T-helper 1 cell treated with Interleukin-12 subunit alpha and Interleukin-12 subunit beta and Interleukin-4 antibody, amounts not matched to agents 30 μg/mL and 1 μg/mL, for 36 hours (primary cell): ENCODE measurements around the gene PODN.

ENCODE experiments used
- H3K27ac Mint-ChIP-seq: one replicate; pipeline ENCODE4 v1.8.0; 2021; ENCODE audit warnings: mild to moderate bottlenecking, mixed read lengths
- H3K27me3 Mint-ChIP-seq: one replicate; pipeline ENCODE4 v1.8.0; 2021; ENCODE audit warnings: low read depth, mixed read lengths
- H3K36me3 Mint-ChIP-seq: one replicate; pipeline ENCODE4 v1.8.0; 2021; ENCODE audit warnings: low read depth, mixed read lengths
- H3K4me1 Mint-ChIP-seq: one replicate; pipeline ENCODE4 v1.8.0; 2021; ENCODE audit warnings: low read depth, mixed read lengths
- H3K4me3 Mint-ChIP-seq: one replicate; pipeline ENCODE4 v1.8.0; 2021; ENCODE audit warnings: mild to moderate bottlenecking, moderate library complexity, mixed read lengths
- H3K9me3 Mint-ChIP-seq: one replicate; pipeline ENCODE4 v1.8.0; 2021; ENCODE audit warnings: mixed read lengths

The PODN gene

DNA sequence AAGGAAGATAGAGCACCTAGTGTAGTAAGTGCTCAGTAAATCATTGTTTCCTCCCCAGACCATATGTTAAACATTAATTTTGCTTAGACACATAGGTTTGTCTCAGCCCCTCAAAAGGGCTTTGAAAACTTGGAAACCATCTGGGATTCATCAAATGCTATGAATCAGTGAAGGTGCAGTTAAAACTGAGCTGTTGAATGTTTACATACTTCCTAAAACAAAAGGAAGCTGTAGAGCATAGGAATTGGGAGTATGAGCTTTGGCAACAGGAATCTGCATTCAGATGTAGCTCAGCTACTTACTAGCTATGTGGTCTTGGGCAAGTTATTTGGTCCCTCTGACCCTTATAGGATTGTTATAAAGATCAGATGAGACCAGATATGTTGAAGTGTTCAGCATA, 18.7 kb upstream of the PODN start:
- Mint-ChIP-seq H3K4me1 (peaks cover 6% of the 10 kb centered on the region), H3K36me3 (peaks cover 30% of the 10 kb centered on the region), H3K27ac (no peak overlapping the region)

DNA sequence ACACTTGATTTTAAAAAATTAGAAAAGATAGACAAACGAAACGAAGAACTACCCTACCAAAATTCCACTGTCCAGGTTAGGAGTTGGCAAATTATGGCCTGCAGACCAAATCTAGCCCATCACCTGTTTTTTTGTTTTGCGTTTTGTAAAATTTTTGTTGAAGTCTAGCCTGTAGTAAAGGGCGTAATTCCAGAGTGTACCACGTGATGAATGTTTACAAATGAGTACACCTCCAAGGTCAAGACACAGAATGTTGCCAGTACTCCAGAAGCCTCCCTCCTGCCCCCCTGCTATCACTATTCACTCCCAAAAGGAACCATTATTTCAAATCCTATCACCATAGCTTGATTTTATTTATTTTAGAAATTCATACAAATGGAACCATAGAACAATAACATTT, 17.1 kb upstream of the PODN start:
- Mint-ChIP-seq H3K4me1 (peaks cover 6% of the 10 kb centered on the region), H3K27ac (no peak overlapping the region), H3K27me3 (no peaks in the 10 kb centered on the region), H3K9me3 (no peaks in the 10 kb centered on the region), H3K36me3 (peaks cover 20% of the 10 kb centered on the region), H3K4me3 (no peak overlapping the region)

More for the DNA sequence above, 18.7 kb upstream of the PODN start:
- H3K27me3 Mint-ChIP-seq: no peaks in the 10 kb centered on the region
- H3K4me3 Mint-ChIP-seq: no peak overlapping the region
- H3K9me3 Mint-ChIP-seq: no peaks in the 10 kb centered on the region

DNA sequence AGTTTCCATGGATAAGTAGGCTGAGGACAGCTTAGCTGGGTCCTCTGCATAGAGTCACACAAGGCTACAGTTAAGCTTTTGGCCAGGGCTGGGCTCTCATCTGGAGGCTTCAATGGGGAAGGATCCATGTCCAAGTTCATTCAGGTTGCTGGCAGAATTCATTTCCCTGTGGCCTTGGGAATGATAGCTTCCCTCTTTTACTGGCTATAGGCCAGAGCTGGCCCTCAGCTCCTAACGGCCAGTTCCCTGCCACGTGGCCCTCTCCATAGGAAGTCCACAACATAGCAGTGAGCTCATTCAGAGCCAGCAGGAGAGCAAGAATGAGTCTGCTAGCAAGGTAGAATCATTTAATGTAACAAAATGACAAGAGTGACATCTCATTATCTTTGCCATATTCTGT, 15.1 kb upstream of the PODN start:
- no peak overlapping the region for H3K27ac Mint-ChIP-seq
- H3K4me1 Mint-ChIP-seq: peaks cover 6% of the 10 kb centered on the region
- peaks cover 23% of the 10 kb centered on the region for H3K36me3 Mint-ChIP-seq

DNA sequence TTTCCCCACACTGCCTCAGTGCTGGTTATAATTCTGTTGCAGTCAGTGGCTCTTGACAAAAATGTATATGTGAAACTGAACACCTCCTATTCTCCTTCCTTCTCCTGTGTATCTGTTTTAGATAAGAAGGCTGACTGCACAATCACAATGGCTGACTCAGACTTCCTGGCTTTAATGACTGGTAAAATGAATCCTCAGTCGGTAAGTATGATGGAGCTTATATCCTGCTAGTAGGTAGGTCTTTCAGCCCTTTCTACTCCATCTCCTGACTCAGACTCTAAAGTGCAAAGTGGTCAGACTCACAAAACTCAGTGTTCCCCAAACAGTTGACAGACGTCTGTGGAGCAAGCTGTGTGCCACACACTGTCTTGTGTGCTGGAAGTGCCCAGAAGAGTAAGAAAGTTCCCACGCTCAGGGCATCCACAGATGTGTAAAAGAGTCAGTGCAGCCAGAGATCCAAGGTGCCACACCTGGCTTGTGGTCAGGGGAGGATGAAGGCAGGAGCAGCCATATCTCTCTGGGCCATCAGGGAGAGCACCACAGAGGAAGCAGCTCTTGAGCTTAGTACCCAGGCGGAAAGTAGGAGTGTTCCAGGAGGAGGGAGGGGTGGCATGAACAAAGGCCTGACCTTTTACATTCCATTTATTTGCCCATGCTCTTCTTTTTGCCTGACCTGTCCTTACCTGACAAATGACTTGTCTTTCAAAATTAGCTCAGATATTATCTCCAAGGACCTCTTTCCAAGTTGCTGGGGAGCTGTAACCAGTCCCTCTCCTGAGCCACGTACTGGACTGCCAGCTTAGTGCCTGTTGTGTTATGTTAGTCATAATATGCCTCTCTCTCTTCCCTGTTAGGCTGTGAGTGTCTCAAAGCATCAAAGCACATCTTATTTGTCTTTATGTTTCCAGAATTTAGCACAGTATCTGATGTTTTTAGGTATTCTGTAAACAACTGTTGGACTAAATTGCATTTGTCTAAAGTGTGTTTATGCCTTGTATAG, 14.0 kb upstream of the PODN start:
- peaks cover 32% of the 10 kb centered on the region for H3K36me3 Mint-ChIP-seq
- no peaks in the 10 kb centered on the region for H3K9me3 Mint-ChIP-seq
- H3K27ac Mint-ChIP-seq: no peak overlapping the region
- no peak overlapping the region for H3K4me3 Mint-ChIP-seq
- H3K4me1 Mint-ChIP-seq: peaks cover 6% of the 10 kb centered on the region
- no peaks in the 10 kb centered on the region for H3K27me3 Mint-ChIP-seq

More for the DNA sequence above, 15.1 kb upstream of the PODN start:
- H3K9me3 Mint-ChIP-seq: no peaks in the 10 kb centered on the region
- H3K4me3 Mint-ChIP-seq: no peak overlapping the region
- no peaks in the 10 kb centered on the region for H3K27me3 Mint-ChIP-seq

DNA sequence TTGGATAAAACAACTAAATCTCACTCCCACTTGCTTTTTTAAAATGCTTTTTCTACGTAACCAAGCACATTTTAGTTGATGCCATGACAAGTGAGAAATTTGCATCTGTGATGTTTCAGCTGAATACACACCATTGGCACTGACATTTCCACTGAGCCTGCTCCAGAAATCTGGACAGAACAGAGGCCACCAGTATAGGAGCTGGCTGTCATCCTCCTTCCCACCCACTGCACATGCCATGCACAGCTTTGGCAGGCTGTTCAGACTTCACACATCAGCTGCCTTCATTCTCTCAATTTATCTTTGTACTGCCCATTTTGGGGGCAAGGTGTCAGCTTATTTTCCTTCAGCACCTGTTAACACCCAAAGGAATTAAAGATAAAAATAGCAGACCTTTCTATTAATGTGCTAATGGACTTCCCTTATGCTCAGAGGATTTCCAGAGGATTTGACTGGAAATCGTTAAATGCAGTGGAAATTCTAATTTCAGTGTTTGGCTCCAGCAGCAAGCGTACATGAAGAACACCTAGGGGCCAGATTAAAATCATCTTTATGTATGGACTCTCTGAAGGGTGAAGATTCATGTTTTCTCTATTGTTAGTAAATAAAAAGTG, 12.9 kb upstream of the PODN start:
- Mint-ChIP-seq H3K36me3 (peaks cover 38% of the 10 kb centered on the region), H3K4me3 (no peak overlapping the region), H3K27ac (no peak overlapping the region), H3K27me3 (no peaks in the 10 kb centered on the region), H3K9me3 (no peaks in the 10 kb centered on the region), H3K4me1 (peaks cover 6% of the 10 kb centered on the region)

DNA sequence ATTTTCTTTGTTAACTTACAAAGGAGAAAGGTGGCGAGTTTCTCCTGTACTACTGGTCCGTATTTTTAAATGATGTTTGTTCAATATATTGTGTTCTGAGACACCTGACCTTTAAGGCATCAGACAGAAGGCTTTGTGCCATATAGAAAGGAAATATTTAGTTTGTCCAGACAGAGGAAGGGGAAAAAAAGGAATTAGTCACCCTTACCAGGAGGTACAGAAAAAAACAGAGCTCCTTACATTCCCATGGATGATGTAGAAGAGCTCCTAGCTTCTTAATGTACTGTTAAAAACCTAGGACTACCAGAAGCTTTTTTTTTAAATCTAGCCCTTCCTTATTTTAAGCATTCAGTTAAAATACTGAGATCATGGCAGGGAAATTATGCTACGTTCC, 12.4 kb upstream of the PODN start:
- Mint-ChIP-seq H3K27me3 (no peaks in the 10 kb centered on the region), H3K9me3 (no peaks in the 10 kb centered on the region), H3K36me3 (peaks cover 39% of the 10 kb centered on the region), H3K4me3 (no peak overlapping the region), H3K27ac (no peak overlapping the region), H3K4me1 (peaks cover 6% of the 10 kb centered on the region)

DNA sequence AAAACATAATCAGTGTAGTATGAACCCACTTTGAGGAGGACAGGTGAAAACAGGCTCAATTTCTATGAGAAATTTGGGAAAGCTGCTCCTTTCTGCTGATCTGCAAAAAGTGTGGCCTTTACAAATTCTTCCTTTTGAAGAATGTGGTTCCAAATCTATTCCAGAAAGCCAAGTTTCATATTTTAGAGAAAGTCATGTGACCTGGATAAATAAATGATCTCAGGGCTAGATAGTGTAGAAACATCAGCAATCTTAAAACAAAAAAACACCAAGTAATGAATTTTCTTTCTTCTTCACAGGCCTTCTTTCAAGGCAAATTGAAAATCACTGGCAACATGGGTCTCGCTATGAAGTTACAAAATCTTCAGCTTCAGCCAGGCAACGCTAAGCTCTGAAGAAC, 11.7 kb upstream of the PODN start:
- Mint-ChIP-seq H3K9me3 (no peaks in the 10 kb centered on the region), H3K27ac (no peak overlapping the region), H3K4me3 (no peak overlapping the region), H3K36me3 (peaks cover 36% of the 10 kb centered on the region), H3K27me3 (no peaks in the 10 kb centered on the region), H3K4me1 (peaks cover 6% of the 10 kb centered on the region)

DNA sequence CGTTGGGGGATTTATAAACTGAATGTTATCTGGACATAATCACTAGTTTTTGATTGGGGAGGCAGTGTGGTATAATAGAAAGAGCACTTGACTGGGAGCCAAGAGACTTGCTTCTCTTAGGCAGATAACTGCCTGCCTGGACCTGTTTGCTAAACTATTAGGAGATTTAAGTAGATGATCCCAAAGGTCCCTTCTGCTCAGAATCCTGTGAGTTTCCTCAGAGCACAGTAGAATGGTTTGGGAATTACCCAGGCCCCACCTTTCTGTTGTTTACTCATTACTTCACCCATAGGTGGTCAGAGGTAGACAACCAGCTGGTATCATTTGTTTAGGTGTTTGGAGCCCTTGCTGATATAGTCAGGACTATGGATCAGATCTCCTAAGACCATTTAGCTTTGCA, 10.3 kb upstream of the PODN start:
- H3K27me3 Mint-ChIP-seq: no peaks in the 10 kb centered on the region
- H3K4me3 Mint-ChIP-seq: no peak overlapping the region
- peaks cover 6% of the 10 kb centered on the region for H3K4me1 Mint-ChIP-seq
- peaks cover 35% of the 10 kb centered on the region for H3K36me3 Mint-ChIP-seq
- no peaks in the 10 kb centered on the region for H3K9me3 Mint-ChIP-seq
- H3K27ac Mint-ChIP-seq: no peak overlapping the region

DNA sequence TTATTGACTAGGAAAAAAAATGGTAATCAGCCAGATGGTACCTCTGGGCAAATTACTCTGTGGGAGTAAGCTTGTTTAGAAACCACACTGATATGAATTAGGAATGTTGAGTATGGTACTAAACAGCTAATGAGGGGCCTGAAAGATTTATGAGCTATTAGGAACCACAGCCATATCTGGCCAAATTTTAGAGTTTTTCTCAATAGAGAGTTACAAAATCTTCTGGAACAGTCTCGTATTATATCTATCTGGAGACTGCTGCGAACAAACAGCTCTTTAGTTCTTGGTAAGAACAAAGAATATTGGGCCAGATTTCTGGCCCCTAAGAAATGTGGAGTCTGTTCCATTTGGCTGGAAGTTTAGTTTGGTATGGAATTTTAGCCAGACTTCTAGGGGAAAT, 4.9 kb upstream of the PODN start:
- Mint-ChIP-seq H3K4me1 (no peaks in the 10 kb centered on the region), H3K36me3 (peaks cover 17% of the 10 kb centered on the region), H3K27ac (no peak overlapping the region), H3K4me3 (no peak overlapping the region), H3K9me3 (no peaks in the 10 kb centered on the region), H3K27me3 (peaks cover 36% of the 10 kb centered on the region)

DNA sequence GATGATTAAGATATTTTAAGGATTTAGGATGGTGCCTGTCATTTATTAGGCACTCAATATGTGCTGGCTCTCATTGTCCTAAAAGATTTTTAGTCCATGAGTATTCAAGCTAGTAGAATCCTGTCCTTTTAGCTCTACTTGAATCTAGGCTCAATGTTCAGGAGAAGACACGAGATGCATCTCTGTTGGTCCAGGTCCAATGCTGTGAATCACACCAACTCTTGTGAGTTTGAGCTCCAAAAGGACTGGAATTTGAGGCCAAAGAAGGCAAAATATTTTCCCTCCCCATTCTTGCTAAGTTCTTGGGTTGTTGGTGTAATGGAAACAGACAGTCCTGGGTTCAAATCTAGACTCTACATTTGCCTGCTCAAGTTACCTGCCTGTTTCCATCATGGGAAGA, 1.4 kb upstream of the PODN start:
- no peaks in the 10 kb centered on the region for H3K9me3 Mint-ChIP-seq
- H3K27ac Mint-ChIP-seq: no peak overlapping the region
- H3K27me3 Mint-ChIP-seq: peaks cover 64% of the 10 kb centered on the region
- H3K36me3 Mint-ChIP-seq: no peaks in the 10 kb centered on the region
- no peak overlapping the region for H3K4me3 Mint-ChIP-seq
- no peaks in the 10 kb centered on the region for H3K4me1 Mint-ChIP-seq

DNA sequence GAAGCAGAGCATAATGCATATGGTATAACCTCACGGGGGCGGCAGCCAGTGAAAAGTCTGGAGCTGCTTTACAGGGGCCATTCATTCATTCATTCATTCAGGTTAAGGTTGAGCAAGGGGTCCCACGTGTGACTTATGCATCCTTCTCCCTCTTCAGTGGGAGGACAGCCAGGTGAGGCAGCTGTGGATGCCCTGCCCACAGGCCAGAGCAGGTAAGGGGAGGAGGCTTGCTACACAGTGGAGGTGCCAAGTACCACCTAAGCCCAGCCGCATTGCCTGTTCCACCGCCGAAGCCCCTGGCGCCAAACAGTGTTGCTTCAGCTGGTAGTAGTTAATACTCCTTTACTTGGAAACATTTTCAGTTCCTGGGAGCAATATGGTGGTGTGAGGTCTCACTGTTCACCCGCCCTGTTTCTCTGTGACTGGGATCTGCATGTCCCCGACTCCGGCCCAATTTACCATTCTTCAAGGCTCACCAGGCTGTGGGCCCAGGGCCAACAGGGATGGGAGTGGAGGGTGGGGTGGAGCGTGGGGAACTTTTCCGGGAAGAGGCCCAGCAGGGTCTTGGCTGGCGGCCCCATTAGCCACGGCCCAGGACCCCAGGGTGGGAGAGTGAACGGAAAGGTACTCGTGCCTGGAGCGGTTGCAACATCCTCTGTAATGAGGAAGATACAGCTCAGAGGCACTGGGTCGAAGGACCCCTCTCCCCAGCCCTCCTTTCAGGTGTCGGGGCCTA, 722 bp upstream of the PODN start:
- H3K9me3 Mint-ChIP-seq: no peaks in the 10 kb centered on the region
- no peak overlapping the region for H3K27ac Mint-ChIP-seq
- no peak overlapping the region for H3K4me3 Mint-ChIP-seq
- H3K4me1 Mint-ChIP-seq: no peaks in the 10 kb centered on the region
- H3K27me3 Mint-ChIP-seq: peaks cover 66% of the 10 kb centered on the region
- H3K36me3 Mint-ChIP-seq: no peaks in the 10 kb centered on the region

DNA sequence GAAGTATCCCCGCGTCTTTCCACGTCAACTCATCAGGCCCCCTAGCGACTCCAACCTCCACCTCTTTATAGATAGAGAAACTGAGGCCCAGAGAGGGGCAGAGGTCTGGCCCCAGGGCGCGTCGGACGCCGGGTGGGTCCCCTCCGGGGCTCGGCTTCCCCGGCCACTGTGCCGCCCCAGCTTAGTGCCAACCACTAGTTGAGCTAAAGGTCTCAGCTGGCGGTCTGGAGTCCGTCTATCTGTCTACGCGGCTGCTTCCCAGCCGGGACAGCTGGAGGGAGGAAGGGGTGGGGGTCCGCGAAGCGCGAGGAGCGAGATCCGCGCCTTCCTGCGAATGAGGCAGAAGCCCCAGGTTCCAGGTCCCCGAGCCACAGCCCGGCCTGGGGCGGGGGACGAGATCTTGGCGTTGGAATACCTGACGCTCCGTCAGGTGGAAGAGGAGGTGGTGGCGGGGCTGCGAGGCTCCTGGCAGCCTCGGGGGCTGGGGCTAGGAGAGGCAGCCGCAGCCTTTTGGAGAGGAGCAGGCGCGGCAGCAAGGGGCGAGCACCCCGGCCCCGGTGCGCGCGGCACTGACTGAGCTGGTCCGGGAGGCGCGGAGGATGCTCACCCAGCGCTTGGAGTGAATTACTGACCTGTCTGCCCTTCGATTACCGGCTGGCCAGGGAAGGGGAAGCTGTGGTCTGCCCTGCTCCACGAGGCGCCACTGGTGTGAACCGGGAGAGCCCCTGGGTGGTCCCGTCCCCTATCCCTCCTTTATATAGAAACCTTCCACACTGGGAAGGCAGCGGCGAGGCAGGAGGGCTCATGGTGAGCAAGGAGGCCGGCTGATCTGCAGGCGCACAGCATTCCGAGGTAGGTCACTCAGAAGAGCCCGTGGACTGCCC, 937 bp downstream of the PODN start:
- no peaks in the 10 kb centered on the region for H3K4me1 Mint-ChIP-seq
- H3K27ac Mint-ChIP-seq: no peak overlapping the region
- no peaks in the 10 kb centered on the region for H3K9me3 Mint-ChIP-seq
- peaks cover 61% of the 10 kb centered on the region for H3K27me3 Mint-ChIP-seq
- H3K36me3 Mint-ChIP-seq: no peaks in the 10 kb centered on the region
- no peak overlapping the region for H3K4me3 Mint-ChIP-seq

DNA sequence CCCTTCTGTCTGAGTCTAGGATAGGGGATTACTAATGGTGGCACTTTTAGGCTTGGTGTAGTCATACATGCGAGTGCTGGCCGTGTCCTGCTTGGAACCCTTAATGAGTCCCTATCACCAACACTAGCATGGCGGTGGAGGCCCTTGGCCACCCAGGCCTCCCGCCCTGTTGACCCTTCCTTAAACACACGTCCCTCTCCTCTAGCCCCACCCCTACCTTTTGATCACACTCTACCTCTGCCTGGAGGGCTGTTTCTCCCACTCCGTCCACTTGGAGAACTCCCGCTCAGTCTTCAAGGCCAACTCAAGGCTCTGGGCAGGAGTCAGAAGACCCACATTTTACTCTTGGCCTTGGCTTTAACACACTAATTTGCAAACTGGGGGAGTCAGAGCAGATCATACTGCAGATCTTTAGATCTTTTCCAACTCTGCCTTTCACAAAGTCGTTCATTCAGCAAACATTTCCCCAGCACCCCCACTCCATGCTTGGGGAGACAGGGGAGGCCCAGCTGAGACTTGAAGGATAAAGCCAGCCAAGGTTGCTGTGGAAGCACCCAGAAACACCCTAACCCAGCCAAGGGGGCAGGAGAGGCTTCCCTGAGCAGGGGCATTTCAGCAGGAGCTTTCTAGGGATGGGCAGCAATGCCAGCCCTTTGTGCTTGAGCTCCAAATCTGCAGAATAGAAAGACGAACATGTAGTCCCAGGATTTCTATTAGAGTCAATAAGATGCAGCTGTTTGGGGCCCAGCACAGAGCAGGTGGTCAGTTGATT, 1.9 kb downstream of the PODN start:
- H3K9me3 Mint-ChIP-seq: no peaks in the 10 kb centered on the region
- H3K27ac Mint-ChIP-seq: no peak overlapping the region
- no peaks in the 10 kb centered on the region for H3K4me1 Mint-ChIP-seq
- H3K4me3 Mint-ChIP-seq: no peak overlapping the region
- peaks cover 57% of the 10 kb centered on the region for H3K27me3 Mint-ChIP-seq
- H3K36me3 Mint-ChIP-seq: no peaks in the 10 kb centered on the region
